Peyer's patch (tissue), 4 donors: Measurements from ENCODE around the gene ABCA3. TPM values are rescaled to one million over a fixed set of nuclear protein-coding genes. Genes with fewer than 3 reads are reported as not detected.

Experiments
- DNase-seq, 3 donors: peaks; one replicate each; pipeline ENCODE4 v3.0.0-alpha.2; 2017 to 2019
- H3K27ac ChIP-seq, 4 donors: fragments of 200-600 bp; sonication (generic); one replicate each; pipeline ENCODE4 v1.5.1; 2016 to 2019
- H3K27me3 ChIP-seq, 2 donors: fragments of 200-600 bp; sonication (generic); one replicate each; pipeline ENCODE4 v1.5.1; 2019
- H3K36me3 ChIP-seq, 3 donors: fragments of 200-600 bp; sonication (generic); one replicate each; pipeline ENCODE4 v1.5.1; 2016 to 2019
- H3K4me1 ChIP-seq, 4 donors: fragments of 200-600 bp; sonication (generic); one replicate each; pipeline ENCODE4 v1.5.1; 2016 to 2019
- H3K4me3 ChIP-seq, 4 donors: fragments of 200-600 bp; sonication (generic); 1 replicate in 3 of 4; 2 replicates in 1 of 4; pipeline ENCODE4 v1.5.1; 2016 to 2019; ENCODE audit warnings: mild to moderate bottlenecking in 1 of 4
- H3K9me3 ChIP-seq, 4 donors: fragments of 200-600 bp; sonication (generic); one replicate each; pipeline ENCODE4 v1.5.1; 2016 to 2019; ENCODE audit warnings: mild to moderate bottlenecking in 1 of 4
- CTCF ChIP-seq, 6 experiments: fragments of 450-650 bp in 4 of 6; fragments of 200-600 bp in 2 of 6; sonication (generic) in 1 of 6; IDR thresholded peaks; one replicate each; pipeline ENCODE4 v1.5.1; 2017 to 2019; ENCODE audit warnings: antibody characterized with exemption in 6 of 6, mild to moderate bottlenecking in 3 of 6, moderate library complexity in 1 of 6
- POLR2A ChIP-seq, 2 donors: fragments of 450-650 bp; IDR thresholded peaks; one replicate each; pipeline ENCODE4 v1.5.1; 2017; ENCODE audit warnings: antibody characterized with exemption in 2 of 2, mild to moderate bottlenecking in 2 of 2, moderate library complexity in 2 of 2
- total RNA-seq, 4 donors: library from RNA; depleted of rRNA; stranded (reverse); fragments of >200 nt; gene quantifications; one replicate each; pipeline ENCODE4 v1.1.0, GENCODE V29; 2016

ABCA3 gene
- total RNA-seq, 4 donors from 2014 or later: 3.2 to 6.6 (median 4.6) TPM

GRCh38 chr16:2238150-2238837 is 102.2 kb downstream of the ABCA3 start:
- Histone ChIP-seq H3K4me1 (peaks cover 5 to 28% (median 14%) of the 10 kb centered on the region in 4 donors), H3K27me3 (peaks cover 0 to 19% of the 10 kb centered on the region in 2 donors), H3K4me3 (no peak overlapping the region), H3K27ac (no peak overlapping the region), H3K36me3 (peaks cover 0 to 50% (median 0%) of the 10 kb centered on the region in 3 donors), H3K9me3 (no peaks in the 10 kb centered on the region)
- TF ChIP-seq CTCF (IDR thresholded peaks at IDR 0.05): no peak
- TF ChIP-seq POLR2A (IDR thresholded peaks at IDR 0.05): no peak
- DNase-seq: no peak

- Histone ChIP-seq H3K36me3 (peaks cover 0 to 50% (median 0%) of the 10 kb centered on the region in 3 donors), H3K4me3 (no peak overlapping the region), H3K9me3 (no peaks in the 10 kb centered on the region), H3K27me3 (peaks cover 0 to 19% of the 10 kb centered on the region in 2 donors), H3K27ac (no peak overlapping the region), H3K4me1 (peaks cover 5 to 28% (median 14%) of the 10 kb centered on the region in 4 donors)
- no peak for DNase-seq
- TF ChIP-seq POLR2A (IDR thresholded peaks at IDR 0.05) (no peak), CTCF (IDR thresholded peaks at IDR 0.05) (no peak)
These were observed 102.9 kb downstream of the ABCA3 start for GRCh38 chr16:2237493-2238149.

GRCh38 chr16:2237102-2237482 is 103.4 kb downstream of the ABCA3 start:
- H3K27me3 ChIP-seq: peaks cover 0 to 19% of the 10 kb centered on the region in 2 donors
- H3K27ac ChIP-seq: no peak overlapping the region
- H3K9me3 ChIP-seq: no peaks in the 10 kb centered on the region
- peaks cover 0 to 50% (median 0%) of the 10 kb centered on the region in 3 donors for H3K36me3 ChIP-seq
- no peak for DNase-seq
- peak overlapping the region in 2 of 4 donors; percentile 19 to 26 for H3K4me3 ChIP-seq
- peaks cover 5 to 28% (median 14%) of the 10 kb centered on the region in 4 donors for H3K4me1 ChIP-seq
- no peak for TF ChIP-seq CTCF (IDR thresholded peaks at IDR 0.05)
- TF ChIP-seq POLR2A (IDR thresholded peaks at IDR 0.05): no peak

GRCh38 chr16:2236337-2237101 is 104.0 kb downstream of the ABCA3 start, which contains the start of gene DNASE1L2:
Gene DNASE1L2 (plus strand): TSS chr16:2236444. CDS start chr16:2236817, 373 bp downstream.
- TF ChIP-seq CTCF (IDR thresholded peaks at IDR 0.05) (no peak), POLR2A (IDR thresholded peaks at IDR 0.05) (no peak)
- H3K9me3 ChIP-seq: no peaks in the 10 kb centered on the region
- no peak for DNase-seq
- peaks cover 5 to 28% (median 14%) of the 10 kb centered on the region in 4 donors for H3K4me1 ChIP-seq
- peak within 1 kb of the TSS in 2 of 4 donors; percentile 19 to 26 for H3K4me3 ChIP-seq
- peaks cover 0 to 50% (median 0%) of the 10 kb centered on the region in 3 donors for H3K36me3 ChIP-seq
- no peak within 1 kb of the TSS for H3K27ac ChIP-seq
- H3K27me3 ChIP-seq: peaks cover 0 to 19% of the 10 kb centered on the region in 2 donors

- no peak overlapping the region for H3K4me3 ChIP-seq
- no peak overlapping the region for H3K27ac ChIP-seq
- peaks cover 0 to 52% (median 0%) of the 10 kb centered on the region in 3 donors for H3K36me3 ChIP-seq
- peaks cover 0 to 19% of the 10 kb centered on the region in 2 donors for H3K27me3 ChIP-seq
- DNase-seq: no peak
- TF ChIP-seq CTCF (IDR thresholded peaks at IDR 0.05): no peak
- no peak for TF ChIP-seq POLR2A (IDR thresholded peaks at IDR 0.05)
- peaks cover 5 to 28% (median 14%) of the 10 kb centered on the region in 4 donors for H3K4me1 ChIP-seq
- H3K9me3 ChIP-seq: no peaks in the 10 kb centered on the region
These were observed 104.7 kb downstream of the ABCA3 start for GRCh38 chr16:2235695-2236336.
